ENCODE results near the gene B4GALT6. TPM values are rescaled to one million over a fixed set of nuclear protein-coding genes. Genes with fewer than 3 reads are reported as not detected.

The B4GALT6 gene
- total and polyA plus RNA-seq, 2 of the 4 experiments (the other 2 are of a cell fraction) = 1.1 to 3.9 TPM

DNA sequence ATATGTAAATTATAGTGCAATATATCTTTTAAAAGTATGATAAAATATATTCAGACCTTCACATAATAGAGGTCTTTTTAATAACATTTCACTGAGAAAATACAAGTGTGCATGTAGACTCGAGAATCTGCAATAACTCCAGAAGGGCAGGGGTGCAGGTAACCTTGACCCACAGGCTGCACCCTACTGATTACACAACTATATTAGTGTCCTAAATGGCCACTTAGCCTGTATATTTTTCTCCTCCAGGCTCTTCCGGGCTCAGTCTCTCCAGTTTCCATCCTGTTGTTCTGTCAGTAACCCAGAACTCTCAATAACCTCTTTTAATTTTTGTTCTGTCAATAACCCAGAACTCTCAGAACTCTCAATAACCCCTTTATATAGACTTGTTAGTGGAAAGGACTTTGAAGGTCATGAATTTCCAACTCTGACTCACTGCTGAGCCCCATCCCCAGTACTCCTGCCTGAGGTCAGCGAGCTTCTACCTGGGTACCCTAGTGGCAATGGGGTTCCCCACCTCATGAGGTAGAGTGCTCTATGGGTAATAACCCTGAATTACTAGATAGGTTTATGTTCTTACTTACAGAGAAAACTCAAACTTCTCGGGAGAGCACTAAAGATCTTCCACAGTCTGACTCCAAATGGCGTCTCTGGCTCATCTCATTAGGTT is 101.1 kb downstream of the B4GALT6 start:
- H3K14ac ChIP-seq (replicated peaks; ENCODE audit: low read depth, low read length) = no peak overlapping the region
- DNase-seq (no peak), ATAC-seq (ENCODE audit: low read depth) (no peak)
- no peaks in the 10 kb centered on the region for H3K9me1 ChIP-seq (ENCODE audit: insufficient read depth, low read length)
- H2BK120ac ChIP-seq (ENCODE audit: low read depth, low read length) = no peak overlapping the region
- H3K79me1 ChIP-seq (ENCODE audit: low read depth in 1 of 2, low read length in 2 of 2) = no peaks in the 10 kb centered on the region
- H2AK5ac ChIP-seq (ENCODE audit: low read depth, low read length) = no peak overlapping the region
- no peaks in the 10 kb centered on the region for H3K36me3 ChIP-seq (ENCODE audit: control insufficient read depth, insufficient read depth, low read length)
- dilution Hi-C loops (cut with HindIII; ENCODE audit: low sequenced_read_pairs, unreplicated experiment) (no loop called here), in situ Hi-C loops (cut with MboI; ENCODE audit: low sequenced_read_pairs) (no loop called here), intact Hi-C loops (cut with micrococcal nuclease) (no loop called here)
- no peak overlapping the region for H2BK15ac ChIP-seq (ENCODE audit: low read depth, low read length)
- no peak overlapping the region for H3K27ac ChIP-seq (ENCODE audit: insufficient read depth, low read length)
- no peak overlapping the region for H3K4ac ChIP-seq (ENCODE audit: low read depth, low read length)
- no peaks in the 10 kb centered on the region for H3K4me1 ChIP-seq (ENCODE audit: control insufficient read depth, insufficient read depth, low read length)
- H3K4me2 ChIP-seq (ENCODE audit: low read depth, low read length) = no peak overlapping the region
- H3K9ac ChIP-seq (ENCODE audit: low read depth, low read length) = no peak overlapping the region
- ChIA-PET POLR2A (ENCODE audit: unreplicated experiment) (no interaction called here), CTCF (interaction anchor here (0.6 kb wide), 1 partner anchor 128 kb away, joined by 3 read pairs; no protein-coding TSS in a partner anchor)
- no peak overlapping the region for H3K4me3 ChIP-seq (ENCODE audit: insufficient read depth, low read depth, low read length)
- no peaks in the 10 kb centered on the region for H4K20me1 ChIP-seq (ENCODE audit: insufficient read depth, low read length)
- H3K27me3 ChIP-seq (ENCODE audit: control insufficient read depth, insufficient read depth, low read length) = no peaks in the 10 kb centered on the region
- WGBS, 2 experiments (ENCODE audit: extremely low coverage in 2 of 2, insufficient read length in 1 of 2) = 50% methylated on average over 1 of the region's 5 CpGs; no CpG with 5 or more reads in 1 of the 2 experiments
- no peak overlapping the region for H4K8ac ChIP-seq (ENCODE audit: low read depth in 2 of 2, low read length in 2 of 2)
- no TSS peak for BruUV-seq (replicated peaks)
- H2BK20ac ChIP-seq (ENCODE audit: low read depth, low read length) = no peak overlapping the region
- H2AFZ ChIP-seq (replicated peaks; ENCODE audit: low read length, poor library complexity) = no peak overlapping the region
- no peak overlapping the region for H2BK5ac ChIP-seq (ENCODE audit: low read depth, low read length, poor library complexity, severe bottlenecking)
- no peak overlapping the region for H3K18ac ChIP-seq (ENCODE audit: low read depth, low read length)
- no peak overlapping the region for H2AK9ac ChIP-seq (replicated peaks; ENCODE audit: low read depth, low read length, poor library complexity)
- no peak overlapping the region for H4K5ac ChIP-seq (ENCODE audit: low read depth, low read length)
- no peak overlapping the region for H4K91ac ChIP-seq (ENCODE audit: insufficient read depth, low read depth, low read length)
- no peak overlapping the region for H3K56ac ChIP-seq (ENCODE audit: extremely low read depth, insufficient read depth, low read length)
- H3K9me3 ChIP-seq (ENCODE audit: control insufficient read depth, insufficient read depth, low read length) = no peaks in the 10 kb centered on the region
- no peak for TF ChIP-seq FOS (IDR thresholded peaks at IDR 0.05; ENCODE audit: low read depth, low read length)
- TF ChIP-seq RCOR1 (IDR thresholded peaks at IDR 0.05; ENCODE audit: insufficient replicate concordance, low read length) = no peak
- TF ChIP-seq, protein P1, sequence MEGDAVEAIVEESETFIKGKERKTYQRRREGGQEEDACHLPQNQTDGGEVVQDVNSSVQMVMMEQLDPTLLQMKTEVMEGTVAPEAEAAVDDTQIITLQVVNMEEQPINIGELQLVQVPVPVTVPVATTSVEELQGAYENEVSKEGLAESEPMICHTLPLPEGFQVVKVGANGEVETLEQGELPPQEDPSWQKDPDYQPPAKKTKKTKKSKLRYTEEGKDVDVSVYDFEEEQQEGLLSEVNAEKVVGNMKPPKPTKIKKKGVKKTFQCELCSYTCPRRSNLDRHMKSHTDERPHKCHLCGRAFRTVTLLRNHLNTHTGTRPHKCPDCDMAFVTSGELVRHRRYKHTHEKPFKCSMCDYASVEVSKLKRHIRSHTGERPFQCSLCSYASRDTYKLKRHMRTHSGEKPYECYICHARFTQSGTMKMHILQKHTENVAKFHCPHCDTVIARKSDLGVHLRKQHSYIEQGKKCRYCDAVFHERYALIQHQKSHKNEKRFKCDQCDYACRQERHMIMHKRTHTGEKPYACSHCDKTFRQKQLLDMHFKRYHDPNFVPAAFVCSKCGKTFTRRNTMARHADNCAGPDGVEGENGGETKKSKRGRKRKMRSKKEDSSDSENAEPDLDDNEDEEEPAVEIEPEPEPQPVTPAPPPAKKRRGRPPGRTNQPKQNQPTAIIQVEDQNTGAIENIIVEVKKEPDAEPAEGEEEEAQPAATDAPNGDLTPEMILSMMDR (conservative IDR thresholded peaks at IDR 0.05; ENCODE audit: low read depth, low read length) = no peak
- TF ChIP-seq MAZ (IDR thresholded peaks at IDR 0.05; ENCODE audit: borderline replicate concordance, low read depth, low read length) = no peak
- no peak for TF ChIP-seq CHD1 (IDR thresholded peaks at IDR 0.05; ENCODE audit: low read depth, low read length)
- TF ChIP-seq POLR2A (IDR thresholded peaks at IDR 0.05; ENCODE audit: low read depth, low read length) = no peak
- TF ChIP-seq CEBPB (IDR thresholded peaks at IDR 0.05; ENCODE audit: low read depth, low read length) = no peak
- TF ChIP-seq, protein P2, sequence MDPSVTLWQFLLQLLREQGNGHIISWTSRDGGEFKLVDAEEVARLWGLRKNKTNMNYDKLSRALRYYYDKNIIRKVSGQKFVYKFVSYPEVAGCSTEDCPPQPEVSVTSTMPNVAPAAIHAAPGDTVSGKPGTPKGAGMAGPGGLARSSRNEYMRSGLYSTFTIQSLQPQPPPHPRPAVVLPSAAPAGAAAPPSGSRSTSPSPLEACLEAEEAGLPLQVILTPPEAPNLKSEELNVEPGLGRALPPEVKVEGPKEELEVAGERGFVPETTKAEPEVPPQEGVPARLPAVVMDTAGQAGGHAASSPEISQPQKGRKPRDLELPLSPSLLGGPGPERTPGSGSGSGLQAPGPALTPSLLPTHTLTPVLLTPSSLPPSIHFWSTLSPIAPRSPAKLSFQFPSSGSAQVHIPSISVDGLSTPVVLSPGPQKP (IDR thresholded peaks at IDR 0.05; ENCODE audit: borderline replicate concordance, low read depth, low read length) = no peak
- TF ChIP-seq NFE2L2 (IDR thresholded peaks at IDR 0.05; ENCODE audit: low read depth, low read length) = no peak
- no peak for TF ChIP-seq RFX5 (IDR thresholded peaks at IDR 0.05; ENCODE audit: low read depth, low read length)
- TF ChIP-seq MXI1 (IDR thresholded peaks at IDR 0.05; ENCODE audit: borderline replicate concordance, low read depth, low read length) = no peak
- TF ChIP-seq RAD21 (IDR thresholded peaks at IDR 0.05; ENCODE audit: low read length) = no peak
- no peak overlapping the region for H3K23ac ChIP-seq (ENCODE audit: low read depth, low read length)
